HG03097 (cell line): Measurements from ENCODE around the gene ARMH4.

Experiments
- ATAC-seq: cut with Tn5 transposase; IDR thresholded peaks from one replicate; pipeline ENCODE4 v1.9.1; 2021; ENCODE audit not compliant: unreplicated experiment, low FRiP score

Gene ARMH4

DNA sequence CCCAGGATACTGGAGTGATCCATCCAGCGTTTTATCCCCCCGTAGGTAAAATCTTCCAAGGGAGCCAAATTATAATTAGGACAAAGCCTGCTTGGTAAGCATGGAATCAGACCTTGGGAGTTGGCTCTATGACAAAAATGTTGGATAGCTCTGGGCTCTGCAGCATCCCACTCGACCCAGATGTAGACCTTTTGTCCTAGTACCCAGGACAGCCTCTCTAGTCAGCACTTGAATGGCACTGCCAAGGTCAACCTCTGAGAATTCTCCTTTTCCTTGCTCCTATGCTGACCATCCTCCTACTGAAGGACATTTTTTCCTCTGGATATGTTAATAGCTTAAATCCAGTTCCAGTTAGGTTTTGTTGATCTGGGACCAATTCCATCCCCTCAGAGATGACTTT lies 181.4 kb downstream of the ARMH4 start:
- no peak for ATAC-seq

DNA sequence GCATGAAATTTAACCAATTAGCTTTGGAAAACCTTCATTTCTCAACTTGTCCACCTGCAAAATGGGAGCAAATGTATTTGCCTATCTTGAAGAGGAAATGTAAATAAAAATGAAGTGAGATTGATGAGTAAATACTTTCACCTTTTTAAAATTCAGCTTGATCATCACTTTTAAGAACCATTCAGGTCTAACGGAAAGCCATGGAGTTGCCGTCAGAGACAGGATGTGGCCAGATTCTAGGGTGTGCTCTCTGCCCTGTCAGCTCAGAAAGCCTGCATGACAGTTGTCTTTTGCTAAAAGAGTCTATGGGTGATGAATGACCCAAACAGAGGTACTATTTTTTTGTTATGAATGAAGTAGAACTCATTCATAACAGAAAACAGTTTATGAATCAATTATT lies 181.8 kb downstream of the ARMH4 start:
- ATAC-seq = no peak

- ATAC-seq = no peak
These were observed 188.9 kb downstream of the ARMH4 start for GRCh38 chr14:57963071-57963470.

DNA sequence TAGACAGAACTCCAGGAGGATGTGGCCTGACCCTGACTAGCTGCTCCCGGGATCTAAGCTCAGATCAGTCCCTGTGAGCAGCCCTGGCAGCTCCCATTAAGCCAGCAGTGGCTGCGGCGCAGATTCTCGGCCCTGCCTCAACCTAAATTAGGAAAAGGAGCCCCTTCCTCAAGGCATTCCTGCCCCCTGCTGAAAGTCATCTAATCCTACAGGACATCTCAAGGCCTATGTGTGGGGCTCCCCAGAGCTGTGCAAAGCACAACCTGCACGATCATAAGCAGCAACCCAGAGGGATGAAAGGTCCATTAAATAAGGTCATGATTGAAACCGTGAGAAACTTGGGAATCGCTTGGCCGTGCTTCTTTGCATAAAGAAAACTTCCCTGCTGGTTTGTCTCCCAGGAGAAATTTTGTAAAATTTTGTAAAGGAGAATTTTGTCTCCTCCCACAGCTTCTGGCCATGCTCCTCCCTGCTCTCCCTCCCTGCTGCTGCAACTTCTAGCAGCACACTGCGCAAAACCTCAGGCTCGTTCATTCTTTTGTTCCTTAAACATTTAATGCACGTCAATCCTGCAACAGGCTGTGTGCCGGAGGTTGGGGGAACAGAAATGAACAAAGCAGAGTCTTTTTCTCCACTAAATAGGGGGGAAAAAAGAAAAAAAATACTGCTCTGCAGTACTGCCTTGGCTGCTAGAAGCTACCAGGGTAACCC lies 189.5 kb downstream of the ARMH4 start:
- ATAC-seq = no peak

GRCh38 chr14:57961786-57962060 lies 190.3 kb downstream of the ARMH4 start:
- no peak for ATAC-seq

- no peak for ATAC-seq
These were observed 190.8 kb downstream of the ARMH4 start for GRCh38 chr14:57960946-57961785.

GRCh38 chr14:57957441-57957840 lies 194.6 kb downstream of the ARMH4 start:
- ATAC-seq = no peak
